Activated T-helper 1 cell treated with anti-CD3 and anti-CD28 coated beads, Interleukin-2, amount 50 U/mL, for 16 hours (primary cell): Measurements from ENCODE around the gene LCN2.
"Not testable (repeated sequence)": the region's sequence is repeated elsewhere in the genome, so short reads cannot be mapped to it uniquely, and the experiment has no call there.

Experiments used
- DNase-seq, 2 donors: peaks; one replicate each; pipeline ENCODE4 v3.0.0-alpha.2; 2020; ENCODE audit warnings: low read depth in 1 of 2, low spot score in 1 of 2

Gene LCN2

GRCh38 chr9:128149001-128149701 is at the start of gene LCN2:
Gene LCN2 (plus strand): TSS chr9:128149453. CDS start chr9:128149526, 73 bp downstream.
- no peak for DNase-seq

GRCh38 chr9:128099932-128100491 is 49.2 kb upstream of the LCN2 start:
- DNase-seq = no peak

DNA sequence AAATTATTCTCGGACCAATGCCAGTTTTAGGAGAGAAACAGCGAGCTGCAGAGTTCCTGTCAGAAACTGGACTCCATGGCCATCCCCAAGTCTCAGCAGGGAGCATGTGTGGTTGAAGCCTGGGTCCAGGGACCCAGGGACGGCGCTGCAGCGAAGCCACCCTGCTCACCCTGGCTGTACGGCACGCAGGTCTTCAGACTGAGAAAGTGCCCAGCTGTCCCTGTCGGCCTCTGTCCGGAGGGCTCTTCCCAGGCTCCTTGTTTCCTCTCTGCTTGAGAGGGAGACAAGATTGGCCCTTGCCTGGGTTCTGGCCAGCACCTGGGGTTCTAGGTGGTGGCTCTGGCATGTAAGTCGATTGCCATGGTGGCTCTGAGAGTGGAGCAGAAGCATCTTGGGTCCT is 48.7 kb upstream of the LCN2 start:
- no peak for DNase-seq

GRCh38 chr9:128101231-128101661 is 48.0 kb upstream of the LCN2 start:
- no peak for DNase-seq

DNA sequence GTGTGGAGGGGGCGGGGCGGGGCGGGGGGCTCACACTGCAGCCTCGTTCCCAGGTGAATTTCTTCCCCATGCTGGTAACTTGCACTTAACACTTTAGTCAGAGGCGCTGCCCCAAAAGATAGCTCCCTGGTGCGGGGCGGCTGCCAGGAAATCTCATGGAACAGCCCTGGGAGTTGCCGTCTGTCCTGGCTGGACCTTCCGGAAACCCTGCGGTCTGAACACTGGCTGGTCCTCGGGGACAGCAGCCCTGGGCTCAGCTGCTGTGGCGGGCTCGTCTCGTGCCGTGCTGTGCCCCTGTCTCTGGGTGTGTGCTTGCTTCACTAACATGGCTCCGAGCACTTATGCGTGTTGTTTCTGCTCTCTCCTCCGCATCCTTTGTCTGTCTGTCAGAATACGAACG is 47.6 kb upstream of the LCN2 start:
- DNase-seq = no peak

DNA sequence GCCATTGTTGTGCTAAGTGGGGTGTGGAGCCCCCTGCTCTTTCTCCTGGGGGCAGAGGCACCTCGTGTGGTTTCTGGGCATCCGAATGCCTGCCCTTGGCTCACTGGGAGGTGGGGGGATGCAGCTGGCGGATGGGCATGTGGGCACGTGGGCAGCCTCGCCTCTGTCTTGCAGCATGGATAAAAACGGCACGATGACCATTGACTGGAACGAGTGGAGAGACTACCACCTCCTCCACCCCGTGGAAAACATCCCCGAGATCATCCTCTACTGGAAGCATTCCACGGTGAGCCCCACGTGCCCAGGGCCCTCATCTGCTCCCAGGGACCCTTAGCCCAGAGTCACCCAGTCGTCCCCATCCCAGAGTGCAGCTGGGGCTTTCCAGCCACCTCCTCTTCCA is 47.1 kb upstream of the LCN2 start:
- no peak for DNase-seq

DNA sequence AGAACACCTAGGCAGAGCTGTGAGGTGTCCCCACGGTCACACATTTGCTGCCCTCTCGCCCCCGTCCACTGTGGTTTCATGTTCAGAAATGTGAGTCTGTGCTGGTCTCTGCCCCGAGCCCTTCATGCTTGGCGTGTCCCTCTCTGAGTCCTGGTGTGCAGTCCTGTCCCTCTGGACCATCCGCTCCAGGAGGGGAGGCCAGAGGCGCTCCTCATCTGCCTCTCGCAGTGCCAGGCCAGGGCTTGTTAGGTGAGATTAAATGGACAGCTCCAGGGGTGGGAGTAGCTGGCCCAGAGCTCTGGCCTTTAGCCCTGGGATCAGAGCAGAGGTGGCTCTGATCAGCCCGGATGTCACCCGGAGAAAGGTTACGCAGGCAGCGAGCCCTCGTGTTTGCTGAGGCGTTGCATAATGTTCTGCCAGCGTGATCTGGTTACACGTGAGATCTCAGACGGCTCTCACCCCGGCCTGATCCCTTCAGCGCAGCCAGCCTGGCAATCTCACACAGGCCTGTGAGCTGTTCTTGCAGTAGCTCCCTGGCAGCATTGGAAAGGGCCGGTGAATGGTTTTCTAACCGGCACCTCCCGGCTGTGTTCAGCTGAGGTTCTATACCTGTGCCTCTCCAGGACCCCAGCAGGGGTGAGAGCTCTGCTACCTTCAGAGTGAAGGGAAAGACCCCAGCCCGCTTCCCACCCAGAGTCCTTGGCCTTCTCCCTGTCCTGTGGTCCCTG is 46.2 kb upstream of the LCN2 start:
- no peak for DNase-seq

- DNase-seq = no peak
Observed at GRCh38 chr9:128103589-128103962, 45.7 kb upstream of the LCN2 start.

- no peak for DNase-seq
Observed at GRCh38 chr9:128104171-128104618, 45.1 kb upstream of the LCN2 start.

DNA sequence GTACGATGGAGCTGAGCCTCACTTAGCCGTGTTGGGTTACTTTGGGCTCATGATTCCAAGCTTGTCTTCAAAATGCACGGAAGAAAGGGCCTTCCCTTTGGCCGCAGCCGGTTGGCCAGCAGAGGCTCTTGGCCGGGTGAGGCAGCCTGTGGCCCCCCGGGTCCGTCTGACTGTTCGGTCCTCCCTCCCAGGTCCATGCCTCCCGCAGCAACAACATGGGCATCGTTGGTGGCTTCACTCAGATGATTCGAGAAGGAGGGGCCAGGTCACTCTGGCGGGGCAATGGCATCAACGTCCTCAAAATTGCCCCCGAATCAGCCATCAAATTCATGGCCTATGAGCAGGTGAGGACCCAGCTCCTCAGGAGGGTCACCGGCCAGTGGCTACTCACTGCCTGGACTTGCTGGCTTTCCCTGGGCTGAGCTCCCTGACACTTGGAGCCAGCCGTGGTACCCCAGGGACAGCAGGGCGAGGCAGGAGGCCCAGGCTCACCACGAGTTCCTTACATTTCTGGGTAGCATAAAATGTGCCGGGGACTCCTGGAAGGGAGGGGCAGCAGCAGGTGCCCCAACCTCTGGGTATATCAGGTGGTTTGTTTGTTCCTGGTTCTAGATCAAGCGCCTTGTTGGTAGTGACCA is 43.6 kb upstream of the LCN2 start:
- no peak for DNase-seq

GRCh38 chr9:128106181-128106939 is 42.9 kb upstream of the LCN2 start:
- DNase-seq = no peak

GRCh38 chr9:128106940-128107467 is 42.2 kb upstream of the LCN2 start:
- DNase-seq = no peak

GRCh38 chr9:128107468-128108268 is 41.6 kb upstream of the LCN2 start:
- DNase-seq = no peak

- DNase-seq = no peak
Observed at GRCh38 chr9:128108269-128109049, 40.8 kb upstream of the LCN2 start.

DNA sequence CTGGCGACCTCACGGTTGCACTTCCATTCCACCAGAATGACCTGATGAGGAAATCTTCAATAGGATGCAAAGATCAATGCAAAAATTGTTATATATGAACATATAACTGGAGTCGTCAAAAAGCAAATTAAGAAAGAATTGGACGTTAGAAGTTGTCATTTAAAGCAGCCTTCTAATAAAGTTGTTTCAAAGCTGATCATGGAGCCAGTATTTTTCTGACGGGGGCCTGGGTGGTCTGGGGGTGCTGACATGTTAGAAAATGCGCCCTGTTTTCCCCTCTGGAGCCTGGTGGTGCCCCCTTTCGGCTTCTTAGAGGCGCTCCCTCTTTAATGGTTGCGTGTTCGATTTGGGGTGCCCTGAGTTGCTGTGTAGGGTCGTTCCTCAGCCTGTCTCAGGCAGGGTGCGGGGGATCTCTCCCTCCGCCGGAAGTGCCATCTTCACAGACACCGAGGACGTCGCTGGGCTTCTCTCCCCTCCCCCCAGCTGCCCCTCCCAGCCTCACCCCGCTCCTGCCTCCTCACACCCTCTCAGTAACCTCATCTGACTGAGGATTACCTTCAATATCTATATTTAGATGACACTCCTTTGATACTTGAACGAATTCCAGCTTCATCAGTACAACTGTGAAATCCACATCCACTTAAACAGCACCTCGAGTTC is 40.1 kb upstream of the LCN2 start:
- DNase-seq = no peak

GRCh38 chr9:128111726-128112125 is 37.5 kb upstream of the LCN2 start:
- DNase-seq = not testable (repeated sequence)

- DNase-seq = no peak
Observed at GRCh38 chr9:128113526-128114325, 35.5 kb upstream of the LCN2 start.
